Ecto neural progenitor cell (in vitro differentiated cells): Measurements from ENCODE around the gene PGBD2.
A peak's percentile ranks its signal among the peaks of the same experiment; 100 is the strongest.
"Not testable (repeated sequence)": the region's sequence is repeated elsewhere in the genome, so short reads cannot be mapped to it uniquely, and the experiment has no call there.

Experiments used
- DNase-seq: peaks from one replicate; pipeline ENCODE4 v3.0.0-alpha.2; 2018; ENCODE audit warnings: low spot score

PGBD2 gene

DNA sequence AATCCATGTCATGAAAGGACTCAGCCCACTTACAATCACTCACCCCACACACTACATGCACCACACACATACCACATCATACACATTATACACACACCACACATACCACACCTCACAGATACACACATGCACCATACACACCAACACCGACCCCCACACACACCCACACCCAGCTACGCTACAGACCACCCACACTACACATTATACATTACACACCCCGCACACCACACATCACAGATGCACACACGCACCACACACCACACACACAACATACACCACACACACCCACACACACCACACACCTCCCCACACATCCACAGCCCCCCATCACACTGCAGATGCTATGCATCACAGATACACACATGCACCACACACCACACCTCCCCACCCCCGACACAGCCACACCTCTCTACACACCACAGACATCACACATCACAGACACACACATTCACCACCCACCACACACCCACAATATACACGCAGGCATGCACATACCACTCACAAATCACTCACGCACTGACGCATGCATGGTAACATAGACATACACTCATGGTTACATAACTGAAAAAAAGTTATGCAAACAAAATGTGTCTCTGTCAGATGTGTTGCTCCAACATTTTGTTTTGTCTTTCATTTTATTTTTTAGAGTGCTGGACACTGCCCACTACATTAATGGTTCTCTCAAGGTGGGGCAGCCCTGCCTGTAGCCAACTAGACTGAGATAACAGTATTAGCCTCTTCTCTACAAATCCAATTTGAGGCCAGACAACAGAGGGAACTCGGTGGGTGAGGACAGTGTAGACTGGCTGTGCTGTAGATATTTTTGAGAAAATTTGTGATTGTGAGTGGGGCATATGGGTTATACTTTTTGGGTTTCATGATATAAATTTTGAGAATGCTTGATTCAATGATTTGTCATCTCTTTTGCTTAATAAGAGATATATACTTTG lies 15.2 kb upstream of the PGBD2 start:
- no peak for DNase-seq

DNA sequence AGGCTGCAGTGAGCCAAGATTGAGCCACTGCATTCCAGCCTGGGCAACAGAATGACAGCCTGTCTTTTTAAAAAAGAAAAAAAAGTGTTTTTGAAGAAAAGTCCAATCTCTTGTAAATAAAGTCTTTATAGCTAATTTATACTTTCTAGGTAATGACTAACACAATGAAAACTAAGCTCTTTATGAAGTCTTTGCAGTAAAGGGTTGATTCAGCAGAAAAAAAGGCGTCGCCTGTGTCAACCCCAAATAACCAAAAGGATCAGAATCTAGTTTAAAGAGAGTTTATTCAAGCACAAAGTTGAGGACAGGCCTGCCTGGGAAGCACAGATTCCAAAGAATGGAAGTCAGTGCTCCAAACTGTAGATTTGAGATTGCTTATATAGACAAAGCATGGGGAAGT lies 14.3 kb upstream of the PGBD2 start:
- DNase-seq, result no peak

DNA sequence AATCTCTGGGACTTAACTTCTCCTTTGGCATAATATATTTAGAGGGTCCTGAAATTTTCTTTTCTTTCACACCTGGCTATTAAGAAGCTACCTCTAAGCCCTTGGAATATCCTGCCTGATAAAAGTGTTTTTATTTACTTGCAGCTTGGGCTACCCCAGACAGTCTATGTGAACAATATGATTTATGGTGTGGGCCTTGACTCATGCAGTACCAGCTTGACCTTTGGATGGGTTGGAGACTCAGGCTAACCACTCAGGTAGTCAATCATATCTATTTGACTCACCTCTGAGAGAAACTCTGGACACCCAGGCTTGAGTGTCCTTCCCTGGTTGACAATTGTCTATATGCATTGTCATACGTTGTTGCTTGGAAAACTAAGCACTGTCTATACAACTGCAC lies 13.4 kb upstream of the PGBD2 start:
- no peak for DNase-seq

DNA sequence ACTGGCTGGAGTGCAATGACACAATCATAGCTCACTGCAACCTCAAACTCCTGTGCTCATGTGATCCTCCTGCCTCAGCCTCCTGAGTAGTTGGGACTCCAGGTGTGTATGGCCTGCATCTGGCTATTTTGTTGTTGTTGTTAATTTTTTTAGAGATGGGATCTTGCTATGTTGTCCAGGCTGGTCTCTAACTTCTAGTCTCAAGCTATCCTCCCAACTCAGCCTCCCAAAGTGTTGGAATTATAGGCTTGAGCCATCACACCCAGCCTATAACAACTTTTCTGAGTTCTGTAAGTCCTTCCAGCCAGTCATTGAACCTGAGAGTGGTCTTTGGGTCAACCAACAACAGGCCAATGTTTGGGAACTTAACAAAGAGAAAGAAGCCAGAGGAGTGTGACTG lies 11.2 kb upstream of the PGBD2 start:
- no peak for DNase-seq

DNA sequence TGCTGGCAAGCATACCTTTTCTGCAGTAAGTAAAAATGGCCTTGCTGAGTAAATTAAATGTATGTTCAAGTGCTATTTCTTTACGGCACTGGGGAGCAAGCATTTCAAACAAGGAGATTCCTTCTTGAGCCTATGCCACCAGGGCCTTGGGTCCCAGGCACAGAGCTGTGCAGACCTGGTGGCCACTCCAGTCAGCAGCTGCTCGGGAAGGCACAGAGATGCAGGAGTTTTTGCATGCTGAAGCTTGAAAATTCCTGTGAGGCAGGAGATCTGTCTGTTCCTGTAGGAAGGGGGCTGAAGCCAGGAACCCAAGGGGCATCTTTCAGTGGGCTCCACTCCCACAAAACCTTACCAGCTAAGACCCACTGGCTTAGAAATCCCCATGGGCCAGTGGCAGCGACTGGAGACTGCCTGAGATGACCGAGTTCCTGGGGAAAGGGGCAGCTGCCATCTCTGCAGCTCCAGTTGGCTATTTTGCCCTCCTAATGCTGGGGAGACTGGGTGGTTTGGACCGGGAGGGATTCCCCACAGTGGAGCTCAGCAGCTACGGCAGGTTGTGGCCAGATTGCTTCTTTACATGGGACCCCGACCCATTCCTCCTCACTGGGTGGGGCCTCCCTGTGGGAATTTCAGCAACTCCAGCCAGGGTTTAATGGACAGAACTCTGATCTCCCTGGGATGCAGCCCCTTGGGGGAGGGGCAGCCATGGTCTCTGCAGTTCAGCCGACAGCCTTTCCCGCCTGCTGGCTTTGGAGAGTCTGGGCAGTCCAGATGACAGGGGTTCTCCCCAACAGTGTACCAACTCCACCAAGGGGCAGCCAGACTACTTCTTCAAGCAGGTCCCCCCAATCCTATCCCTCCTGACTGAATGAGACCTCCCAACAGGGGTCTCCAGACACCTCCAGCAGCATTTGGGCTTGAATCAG lies 8.4 kb upstream of the PGBD2 start:
- DNase-seq, result peak; percentile 53

DNA sequence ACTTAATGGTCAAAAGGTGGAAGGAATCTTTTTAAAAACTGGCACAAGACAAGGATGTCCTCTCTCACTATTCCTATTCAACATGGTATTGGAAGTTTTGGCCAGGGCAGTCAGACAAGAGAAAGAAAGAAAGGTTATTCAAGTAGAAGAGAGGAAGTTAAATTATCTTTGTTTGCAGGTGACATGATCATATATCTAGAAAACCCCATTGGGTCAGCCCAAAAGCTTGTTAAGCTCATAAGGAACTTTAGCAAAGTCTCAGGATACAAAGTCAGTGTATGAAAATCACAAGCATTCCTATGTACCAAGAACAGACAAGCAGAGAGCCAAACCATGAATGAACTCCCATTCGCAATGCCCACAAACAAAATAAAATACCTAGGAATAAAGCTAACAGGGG lies 5.4 kb upstream of the PGBD2 start:
- no peak for DNase-seq

DNA sequence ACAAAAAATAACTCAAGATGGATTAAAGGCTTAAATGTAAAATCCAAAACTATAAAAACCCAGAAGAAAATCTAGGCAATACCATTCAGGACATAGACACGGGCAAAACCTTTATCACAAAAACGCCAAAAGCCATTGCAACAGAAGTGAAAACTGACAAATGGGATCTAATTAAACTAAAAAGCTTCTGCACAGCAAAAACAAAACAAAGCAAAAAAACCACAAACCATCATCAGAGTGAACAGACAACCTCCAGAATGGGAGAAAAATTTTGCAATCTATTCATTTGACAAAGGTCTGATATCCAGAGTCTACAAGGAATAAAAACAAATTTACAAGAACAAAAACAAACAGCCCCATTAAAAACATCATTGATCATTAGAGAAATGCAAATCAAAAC lies 4.5 kb upstream of the PGBD2 start:
- no peak for DNase-seq

DNA sequence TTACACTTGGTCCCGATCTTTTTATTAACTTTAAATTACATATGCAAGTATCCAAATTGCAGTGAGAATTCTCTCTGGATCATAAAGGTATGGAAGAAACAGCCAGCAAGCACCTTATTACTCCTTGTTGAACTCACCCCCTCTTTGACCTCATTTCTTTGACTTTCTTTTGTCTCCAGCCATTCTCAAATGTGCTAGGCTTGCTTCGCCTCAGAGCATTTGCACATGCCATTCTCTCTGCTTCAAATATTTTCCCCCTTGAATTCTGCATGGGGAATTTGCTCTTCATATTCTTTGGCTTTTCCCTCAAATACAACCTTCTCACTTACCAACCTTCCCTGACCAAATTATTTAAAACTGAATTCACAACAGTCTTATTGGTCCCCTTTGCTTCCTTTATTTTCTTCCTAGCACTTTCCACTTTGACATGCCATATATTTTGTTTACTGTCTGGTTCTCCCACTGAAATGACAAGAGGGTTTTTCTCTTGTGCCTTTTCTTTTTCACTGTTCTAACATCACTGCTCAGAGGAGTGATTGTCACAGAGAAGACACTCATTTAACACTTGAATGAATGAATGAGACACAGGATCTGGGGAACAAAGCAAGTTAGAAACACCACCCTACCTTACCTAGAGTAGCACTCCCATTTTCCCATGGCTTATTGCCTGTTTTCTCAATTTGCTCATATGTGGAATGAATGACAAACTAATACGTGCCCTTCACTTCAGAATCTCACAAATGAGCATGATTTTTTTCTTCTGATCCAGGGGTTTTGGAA lies 1.4 kb upstream of the PGBD2 start:
- DNase-seq, result no peak

DNA sequence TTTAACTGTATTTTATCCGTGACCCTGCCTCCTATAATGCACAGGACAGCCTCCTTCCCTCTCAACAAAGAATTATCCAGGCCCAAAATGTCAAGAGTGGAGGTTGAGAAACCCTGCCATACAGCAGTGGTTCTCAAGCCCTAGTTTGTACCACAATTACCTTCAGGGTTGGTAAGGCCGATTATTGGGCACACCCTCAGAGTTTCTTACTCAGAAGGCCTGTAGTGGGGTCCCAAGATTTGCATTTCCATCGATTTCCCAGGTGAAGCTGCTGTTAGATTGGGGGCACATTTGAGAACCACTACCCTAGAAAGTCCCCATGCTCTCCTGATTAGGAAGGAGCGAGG lies 400 bp upstream of the PGBD2 start:
- DNase-seq, result no peak

DNA sequence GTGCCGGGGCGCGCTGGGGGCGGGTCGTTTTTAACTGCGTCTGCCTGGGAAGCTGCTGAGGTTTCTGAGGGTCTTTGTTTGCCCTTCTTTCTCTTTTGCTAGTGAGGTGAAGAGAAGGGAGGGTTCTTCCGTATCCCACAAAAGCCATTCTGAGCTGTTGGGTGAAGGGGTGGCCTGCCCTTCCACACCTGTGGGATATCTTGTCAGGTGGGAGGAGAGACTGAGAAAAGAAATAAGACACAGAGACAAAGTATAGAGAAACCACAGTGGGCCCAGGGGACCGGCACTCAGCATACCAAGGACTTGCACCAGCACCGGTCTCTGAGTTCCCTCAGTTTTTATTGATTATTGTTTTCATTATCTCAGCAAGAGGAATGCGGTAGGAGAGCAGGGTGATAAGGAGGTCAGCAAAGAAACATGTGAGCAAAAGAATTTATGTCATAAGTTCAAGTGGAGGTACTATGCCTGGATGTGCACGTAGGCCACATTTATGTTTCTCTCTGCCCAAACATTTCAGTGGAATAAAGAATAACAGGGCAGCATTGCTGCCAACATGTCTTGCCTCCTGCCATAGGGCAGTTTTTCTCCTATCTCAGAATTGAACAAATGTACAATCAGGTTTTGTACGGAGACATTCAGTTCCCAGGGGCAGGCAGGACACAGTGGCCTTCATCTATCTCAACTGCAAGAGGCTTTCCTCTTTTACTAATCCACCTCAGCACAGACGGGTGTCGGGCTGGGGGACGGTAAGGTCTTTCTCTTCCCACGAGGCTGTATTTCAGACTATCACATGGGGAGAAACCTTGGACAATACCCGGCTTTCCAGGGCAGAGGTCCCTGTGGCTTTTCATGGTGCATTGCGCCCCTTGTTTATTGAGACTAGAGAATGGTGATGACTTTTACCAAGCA lies 972 bp downstream of the PGBD2 start:
- DNase-seq, result no peak

DNA sequence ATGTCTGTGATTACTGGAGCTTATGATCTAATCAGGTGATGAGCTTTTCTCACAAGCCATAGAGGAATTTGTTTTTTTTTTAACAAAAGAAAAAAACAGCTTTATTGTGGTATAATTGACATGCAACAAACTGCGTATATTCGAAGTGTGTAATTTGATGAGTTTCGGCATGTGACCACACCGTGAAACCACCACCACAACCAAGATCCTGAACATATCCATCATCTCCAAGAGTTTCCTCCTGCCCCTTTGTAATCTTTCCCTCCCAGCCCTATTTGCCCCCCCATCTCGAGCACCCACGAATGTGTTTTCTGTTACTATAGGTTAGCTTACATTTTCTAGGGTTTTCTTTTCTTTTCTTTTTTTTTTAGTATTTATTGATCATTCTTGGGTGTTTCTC lies 4.7 kb downstream of the PGBD2 start:
- no peak for DNase-seq

DNA sequence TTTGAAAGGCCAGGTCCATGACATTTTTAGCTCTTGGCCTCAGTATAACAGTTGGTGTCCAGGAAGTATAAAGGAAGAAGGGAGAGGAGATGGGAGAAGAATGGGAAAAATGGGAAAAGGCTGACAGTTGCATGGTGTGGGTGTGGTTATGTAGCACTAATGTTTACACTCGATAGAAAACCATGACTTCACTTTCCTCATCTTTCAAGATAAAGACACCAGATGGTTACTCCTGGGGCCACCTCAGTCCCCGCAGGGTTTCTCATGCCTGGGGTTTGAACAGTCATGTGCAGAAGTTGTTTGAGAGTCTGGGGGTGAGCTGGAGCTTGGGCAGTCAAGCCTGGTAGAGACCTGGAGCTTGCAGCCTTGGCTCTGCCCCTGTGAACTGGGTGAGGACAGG lies 7.9 kb downstream of the PGBD2 start:
- DNase-seq, result no peak

DNA sequence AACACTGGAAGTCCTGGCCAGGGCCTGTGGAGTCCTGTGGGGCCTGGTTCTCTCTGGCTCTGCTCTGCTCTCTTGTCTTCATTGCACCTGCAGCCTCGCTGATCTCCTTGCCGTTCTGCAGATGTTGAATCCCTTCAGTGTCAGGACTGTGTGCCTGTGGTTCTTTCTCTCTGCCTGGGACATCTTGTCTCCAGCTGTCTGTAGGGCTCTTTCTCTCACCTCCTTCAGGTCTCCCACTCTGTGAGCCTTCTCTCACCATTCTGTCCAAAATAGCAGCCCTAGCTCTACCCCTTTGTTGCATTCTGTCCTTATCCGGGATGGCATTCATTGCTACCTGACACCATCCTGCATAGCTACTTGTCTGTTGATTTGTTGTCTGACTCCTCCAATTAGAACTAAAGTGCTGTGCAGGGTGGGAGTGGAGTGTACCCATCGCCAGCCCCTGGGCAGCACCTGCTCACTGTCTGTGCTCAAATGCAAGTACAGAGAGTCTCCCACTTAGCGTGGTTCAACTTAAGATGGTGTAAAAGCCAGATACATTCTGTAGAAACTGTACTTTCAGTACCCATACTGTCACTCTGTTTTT lies 8.9 kb downstream of the PGBD2 start:
- no peak for DNase-seq

DNA sequence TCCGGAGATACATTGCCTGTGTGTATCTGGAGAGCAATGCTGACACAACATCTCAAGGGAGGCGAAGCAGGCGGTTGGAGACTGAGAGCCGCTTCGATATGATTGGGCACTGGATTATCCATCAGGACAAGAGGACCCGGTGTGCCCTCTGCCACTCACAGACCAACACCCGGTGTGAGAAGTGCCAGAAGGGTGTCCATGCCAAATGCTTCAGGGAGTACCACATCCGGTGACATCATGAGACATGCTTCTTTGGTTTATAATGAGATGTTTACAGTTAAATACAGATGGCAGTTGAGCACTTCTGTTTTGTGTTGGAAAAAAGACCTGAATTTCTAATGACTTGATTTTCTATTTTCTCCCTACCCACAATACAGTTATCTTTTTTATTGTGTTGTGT lies 12.1 kb downstream of the PGBD2 start:
- no peak for DNase-seq

DNA sequence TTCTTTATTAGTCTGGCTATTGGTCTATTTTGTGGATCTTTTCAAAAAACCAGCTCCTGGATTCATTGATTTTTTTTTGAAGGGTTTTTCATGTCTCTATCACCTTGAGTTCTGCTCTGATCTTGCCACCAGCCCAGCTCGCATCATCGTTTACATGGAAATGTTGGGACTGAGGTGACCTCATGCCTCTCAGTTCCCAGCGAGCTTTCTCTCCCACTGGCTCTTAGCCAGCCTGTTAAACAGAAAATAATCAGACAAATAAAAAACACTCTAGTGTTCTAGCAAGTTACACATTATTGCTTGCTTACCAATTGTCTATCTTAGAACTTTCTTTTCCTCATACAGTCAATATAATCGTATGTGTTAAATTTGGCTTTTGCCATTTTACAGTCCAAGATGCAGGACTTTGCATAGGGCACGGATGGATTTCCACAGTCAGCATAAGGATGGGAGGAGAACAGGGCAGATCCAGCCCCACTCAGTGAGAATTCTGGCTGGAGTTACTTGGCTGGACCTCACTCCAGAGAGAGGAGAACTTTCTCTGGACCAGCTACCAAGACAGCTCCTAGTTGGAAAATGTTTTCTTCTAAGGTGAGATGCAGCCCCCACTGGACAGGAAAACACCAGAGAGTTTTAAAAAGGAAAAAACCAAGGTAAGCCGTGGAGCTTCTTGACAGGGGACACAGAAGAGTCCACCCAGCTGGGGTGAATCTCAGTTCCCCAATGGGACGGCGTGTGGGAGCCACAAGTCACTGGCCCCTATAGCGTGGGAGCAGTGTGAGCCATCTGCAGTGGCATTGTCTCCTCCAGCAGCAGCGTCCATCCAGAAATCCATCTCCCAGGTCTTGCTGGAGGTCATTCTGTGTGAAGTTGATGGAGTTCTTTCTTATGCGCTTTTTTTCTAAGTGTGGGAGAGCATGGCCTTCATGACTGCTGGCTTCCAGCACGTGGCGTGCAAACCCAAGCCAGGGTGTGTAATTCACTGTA lies 17.6 kb downstream of the PGBD2 start:
- no peak for DNase-seq

DNA sequence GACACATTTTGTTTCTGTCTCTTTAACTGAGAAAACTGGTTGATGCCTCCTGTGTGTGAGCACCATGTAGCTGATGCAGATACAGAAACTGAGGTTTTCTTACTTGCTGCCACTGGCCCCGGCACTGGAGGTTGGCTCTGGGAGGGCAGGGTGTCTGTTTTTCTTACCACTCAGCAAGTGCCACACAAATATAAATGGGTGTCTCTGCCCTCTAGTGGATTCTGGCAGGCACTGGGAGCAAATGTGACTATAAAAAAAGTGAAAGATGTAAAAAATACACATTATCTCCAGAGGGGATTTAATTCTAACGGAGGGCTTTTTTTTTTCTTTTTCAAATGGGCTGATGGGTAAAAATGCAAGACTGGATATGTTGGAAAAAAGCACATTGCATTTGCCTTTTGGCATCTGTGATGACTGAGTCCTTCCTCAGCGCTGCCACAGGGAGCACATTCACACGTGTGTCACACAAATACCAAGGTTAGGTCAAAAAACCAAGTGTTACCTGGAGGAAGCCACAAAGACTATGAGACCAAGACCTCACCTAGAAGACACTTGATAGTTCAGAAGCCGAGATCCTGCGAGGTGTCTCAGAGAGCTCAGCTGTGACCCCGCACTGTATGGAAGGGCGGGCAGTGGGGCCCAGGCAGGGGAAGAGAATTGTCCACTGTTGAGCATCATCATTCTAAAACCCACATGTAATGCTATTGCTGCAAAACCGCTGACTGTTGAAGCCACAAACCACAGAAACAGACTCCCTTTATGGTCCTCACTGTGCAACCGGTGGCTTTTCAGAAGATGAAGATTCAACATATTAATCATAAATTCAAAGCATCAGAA lies 18.9 kb downstream of the PGBD2 start:
- no peak for DNase-seq

DNA sequence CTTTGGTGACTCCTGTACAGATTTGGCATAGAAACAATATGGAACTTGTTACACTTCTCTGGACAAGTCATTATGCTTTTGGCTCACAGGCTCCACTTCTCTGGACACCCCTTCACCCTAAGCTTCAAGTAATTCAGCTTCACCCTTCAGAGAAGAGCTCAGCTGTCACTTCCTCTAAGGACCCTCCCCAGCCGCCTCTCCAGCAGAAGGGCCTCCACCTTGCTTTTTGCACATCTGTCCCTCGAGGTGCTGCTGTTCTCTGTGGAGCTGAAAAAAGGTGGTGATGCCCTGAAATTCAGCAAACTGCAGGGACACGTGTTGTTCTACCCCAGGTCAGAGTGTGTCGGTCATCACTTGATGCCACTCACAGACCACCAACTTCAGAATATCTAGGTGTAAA lies 19.8 kb downstream of the PGBD2 start:
- not testable (repeated sequence) for DNase-seq

DNA sequence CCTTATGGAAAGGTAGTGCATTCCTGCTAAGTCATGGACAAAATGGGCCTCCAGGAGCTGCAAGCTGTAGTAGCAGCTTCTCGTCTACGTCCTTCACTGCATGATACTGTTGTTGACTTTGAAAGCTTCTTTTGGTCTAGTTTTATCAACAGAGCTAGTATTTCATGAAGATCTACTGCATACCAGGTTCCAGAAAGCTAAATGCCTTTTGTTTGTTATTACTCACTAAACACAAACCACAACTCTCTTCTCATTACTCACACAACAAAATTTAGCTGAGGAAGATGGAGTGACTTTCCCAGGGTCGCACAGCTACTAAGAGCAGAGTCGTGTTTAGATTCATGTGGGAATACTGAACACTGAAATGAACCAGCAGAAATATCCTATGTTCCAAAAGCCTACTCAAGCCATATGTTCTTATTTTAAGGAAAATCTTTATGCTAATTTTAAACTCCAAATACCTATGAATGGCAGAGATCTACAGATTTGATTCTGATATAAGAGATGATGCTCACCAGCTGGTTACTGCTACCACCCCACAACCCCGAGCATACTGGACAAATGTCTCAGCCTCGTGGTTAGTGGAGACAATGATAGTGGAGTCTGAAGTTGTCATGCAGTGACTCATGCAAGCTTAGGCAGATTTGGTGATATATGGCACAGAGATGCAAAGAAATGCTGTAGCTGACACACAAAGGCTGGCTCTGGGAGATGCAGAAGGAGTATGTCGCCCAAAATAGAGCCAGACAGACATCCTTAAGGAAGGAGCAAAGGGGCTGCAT lies 20.6 kb downstream of the PGBD2 start:
- DNase-seq, result no peak
